NOMO-1 (cell line): ENCODE results near the gene BHMT.

Experiments used
- DNase-seq, 2 experiments: peaks; one replicate each; lab custom pipeline; 2025; ENCODE audit not compliant: unreplicated experiment in 2 of 2; lab: John Stamatoyannopoulos, UW

The BHMT gene, protein sequence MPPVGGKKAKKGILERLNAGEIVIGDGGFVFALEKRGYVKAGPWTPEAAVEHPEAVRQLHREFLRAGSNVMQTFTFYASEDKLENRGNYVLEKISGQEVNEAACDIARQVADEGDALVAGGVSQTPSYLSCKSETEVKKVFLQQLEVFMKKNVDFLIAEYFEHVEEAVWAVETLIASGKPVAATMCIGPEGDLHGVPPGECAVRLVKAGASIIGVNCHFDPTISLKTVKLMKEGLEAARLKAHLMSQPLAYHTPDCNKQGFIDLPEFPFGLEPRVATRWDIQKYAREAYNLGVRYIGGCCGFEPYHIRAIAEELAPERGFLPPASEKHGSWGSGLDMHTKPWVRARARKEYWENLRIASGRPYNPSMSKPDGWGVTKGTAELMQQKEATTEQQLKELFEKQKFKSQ

DNA sequence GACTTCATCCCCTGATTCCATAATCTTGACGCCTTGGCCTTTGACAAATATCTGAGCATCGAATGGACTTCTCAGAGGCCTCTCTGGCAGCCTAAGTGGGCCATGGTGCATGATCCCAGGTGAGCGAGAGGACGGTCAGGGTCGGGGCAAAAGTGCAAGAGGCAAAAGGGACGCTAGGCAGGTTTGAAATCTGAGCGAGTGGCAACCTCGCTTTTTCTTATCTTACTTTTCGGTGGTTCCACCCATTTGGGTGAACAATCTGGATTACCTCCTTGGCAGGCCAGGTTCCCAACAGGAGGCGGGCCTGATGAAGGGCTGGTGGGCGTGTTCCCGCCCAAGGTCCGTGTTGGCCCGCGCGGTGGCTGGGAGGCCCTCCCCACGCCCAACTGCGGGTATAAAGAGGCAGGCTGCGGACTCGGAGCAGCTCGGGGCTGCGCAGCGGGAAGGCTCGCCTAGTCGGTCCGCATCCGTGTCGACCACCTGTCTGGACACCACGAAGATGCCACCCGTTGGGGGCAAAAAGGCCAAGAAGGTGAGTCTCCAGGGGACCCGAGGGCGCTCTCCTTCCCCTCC is at the start of gene BHMT:
Gene BHMT (plus strand): TSS at position 423 of the 573 bp plus-strand sequence. CDS start 77 bp downstream, at position 500.
- no peak for DNase-seq

DNA sequence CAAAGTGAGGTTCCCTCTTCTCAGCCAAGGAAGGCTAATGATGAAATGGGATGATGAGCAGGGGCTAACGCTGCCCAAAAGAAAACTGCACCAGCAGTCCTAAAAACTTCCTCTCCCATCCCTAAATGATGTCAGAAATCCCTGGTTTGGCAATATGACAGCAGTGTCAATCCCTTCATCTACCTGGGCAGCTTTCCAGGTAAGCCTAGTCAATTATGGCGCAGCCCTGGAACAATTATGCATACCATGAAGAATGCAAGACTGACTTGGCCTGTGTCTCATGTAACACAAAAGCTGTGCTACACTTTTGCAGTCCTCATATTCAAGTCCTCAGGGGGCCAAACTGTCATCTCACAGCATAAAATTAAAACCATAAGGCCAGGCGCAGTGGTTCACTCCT is 49.2 kb upstream of the BHMT start:
- DNase-seq, result no peak

DNA sequence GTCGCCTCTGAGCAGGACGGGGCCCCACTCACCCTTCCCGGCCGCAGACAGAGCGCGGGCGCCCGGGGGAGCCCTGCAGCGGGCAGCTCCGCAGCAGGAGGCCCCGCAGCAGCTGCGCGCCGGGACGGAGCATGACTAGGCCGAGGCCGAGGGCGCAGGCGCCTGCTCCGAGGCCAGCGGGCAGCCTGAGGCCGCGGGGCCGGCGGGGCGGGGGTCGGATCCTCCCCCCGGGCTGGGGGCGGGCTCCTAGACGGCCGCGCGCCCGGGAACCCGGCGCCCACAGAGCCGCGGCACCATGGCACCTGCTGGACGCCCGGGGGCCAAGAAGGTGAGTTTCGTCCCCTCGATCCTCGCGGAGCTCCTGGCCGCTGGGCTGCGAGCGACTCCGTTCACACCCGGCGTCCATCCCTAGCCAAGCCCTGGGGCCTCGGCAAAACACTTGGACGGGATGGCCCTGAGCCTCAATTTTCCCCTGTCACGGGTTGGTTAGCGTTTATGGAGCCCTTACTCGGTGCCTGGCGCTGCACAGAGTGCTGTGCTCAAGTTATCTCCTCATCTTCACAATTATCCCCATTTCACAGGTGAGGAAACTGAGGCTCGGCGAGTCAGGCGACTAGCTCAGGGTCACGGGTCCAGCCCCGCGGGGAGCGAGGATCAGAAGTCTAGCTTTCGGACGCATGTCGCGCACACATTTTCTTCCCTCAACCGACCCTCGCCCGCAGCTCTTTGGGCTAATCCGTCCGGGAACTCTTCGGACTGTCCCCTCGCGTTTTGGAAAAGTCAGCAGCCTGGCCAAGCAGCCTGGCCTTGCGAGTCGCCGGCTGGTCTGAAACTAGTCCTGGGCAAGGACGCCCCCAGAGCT is 41.9 kb upstream of the BHMT start, which contains the start of the genes BHMT2 and DMGDH:
Gene BHMT2 (plus strand): TSS at position 280 of the 862 bp plus-strand sequence. CDS start 16 bp downstream, at position 296.
Gene DMGDH (minus strand): TSS at position 187 of the 862 bp plus-strand sequence. CDS start 54 bp downstream, at position 133.
- no peak for DNase-seq

DNA sequence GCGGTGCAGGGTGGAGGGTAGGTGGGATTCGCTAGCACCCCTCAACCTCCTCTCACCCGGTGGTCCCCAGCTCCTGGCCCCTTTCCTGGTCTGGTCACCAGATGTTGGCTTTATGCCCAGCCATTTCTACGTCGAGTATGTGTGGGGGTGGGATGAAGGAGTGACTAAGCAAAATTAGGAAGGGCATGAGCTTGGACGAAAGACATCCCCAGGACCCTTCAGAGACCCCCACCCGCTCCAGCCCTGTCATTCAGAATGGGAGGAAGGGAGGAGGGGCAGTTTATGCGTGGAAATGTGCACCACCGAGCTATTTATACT is 41.3 kb upstream of the BHMT start:
- no peak for DNase-seq

DNA sequence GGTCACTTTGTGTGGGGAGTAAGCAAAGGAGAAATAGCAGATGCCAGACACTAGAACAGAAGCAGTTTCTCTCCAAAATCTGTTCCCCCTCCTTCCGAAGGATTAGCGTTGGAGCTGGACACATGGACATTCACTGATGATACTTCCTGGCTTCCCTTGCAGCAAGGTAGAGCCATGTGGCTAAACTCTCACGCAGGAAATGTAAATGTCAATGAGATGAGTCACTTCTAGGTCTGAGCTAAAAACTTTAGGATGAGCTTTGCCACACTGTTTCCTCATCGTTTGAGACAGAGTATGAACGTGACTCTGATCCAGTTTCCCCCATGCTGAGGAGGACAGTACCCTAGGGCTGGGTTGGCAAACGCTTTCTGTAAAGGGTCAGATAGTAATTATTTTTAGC is 37.0 kb upstream of the BHMT start:
- no peak for DNase-seq

DNA sequence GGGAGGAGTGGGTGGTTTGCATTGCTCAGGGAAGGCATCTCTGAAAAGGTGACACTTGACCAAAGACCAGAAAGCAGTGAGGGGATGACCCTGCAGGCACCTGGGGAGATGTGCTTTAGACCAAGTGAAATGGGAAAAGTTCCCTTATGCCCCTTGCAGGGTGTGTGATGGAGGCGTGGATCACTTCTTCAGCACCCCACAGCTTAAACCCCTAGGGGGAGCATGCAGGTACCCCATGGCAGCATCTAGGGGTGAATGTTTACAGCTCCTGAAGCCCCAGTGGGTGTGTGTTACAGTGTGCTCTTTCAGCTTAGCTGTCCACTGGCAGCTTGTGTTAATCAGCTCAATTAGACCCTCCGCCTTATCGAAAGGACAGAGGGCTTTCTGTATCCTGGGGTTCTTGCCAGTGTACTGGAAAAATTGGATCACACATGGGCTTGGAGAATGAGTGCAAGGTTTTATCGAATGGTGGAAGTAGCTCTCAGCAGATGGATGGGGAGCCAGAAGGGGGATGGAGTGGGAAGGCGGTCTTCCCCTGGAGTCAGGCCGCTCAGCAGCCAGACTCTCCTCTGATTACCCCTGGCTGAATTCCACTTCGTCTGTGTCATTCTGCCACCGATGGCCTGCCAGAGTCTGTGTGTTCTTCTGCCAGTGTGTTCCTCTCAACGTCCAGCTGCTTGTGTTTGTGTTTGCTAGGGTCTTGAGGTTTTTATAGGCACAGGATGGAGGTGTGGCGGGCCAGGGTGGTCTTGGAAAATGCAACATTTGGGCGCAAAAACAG is 35.8 kb upstream of the BHMT start:
- no peak for DNase-seq

DNA sequence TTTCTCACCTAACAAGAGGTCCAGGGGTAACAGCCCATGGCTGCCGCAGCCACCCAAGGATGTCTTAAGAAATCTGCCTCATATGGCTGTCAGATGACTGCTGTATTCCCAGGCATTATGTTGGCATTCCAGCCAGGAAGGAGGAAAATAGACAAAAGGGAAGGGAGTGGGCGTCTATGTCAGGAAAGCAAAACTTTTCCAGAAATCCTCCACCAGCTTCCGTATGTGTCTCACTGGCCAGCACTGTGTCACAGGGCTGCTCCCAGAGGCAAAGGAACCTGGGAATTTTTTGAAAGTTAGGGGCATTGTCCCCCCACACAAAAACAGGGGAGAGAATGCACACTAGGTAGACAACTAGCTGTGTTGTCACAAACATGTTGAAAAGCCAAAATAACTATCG is 34.8 kb upstream of the BHMT start:
- no peak for DNase-seq

DNA sequence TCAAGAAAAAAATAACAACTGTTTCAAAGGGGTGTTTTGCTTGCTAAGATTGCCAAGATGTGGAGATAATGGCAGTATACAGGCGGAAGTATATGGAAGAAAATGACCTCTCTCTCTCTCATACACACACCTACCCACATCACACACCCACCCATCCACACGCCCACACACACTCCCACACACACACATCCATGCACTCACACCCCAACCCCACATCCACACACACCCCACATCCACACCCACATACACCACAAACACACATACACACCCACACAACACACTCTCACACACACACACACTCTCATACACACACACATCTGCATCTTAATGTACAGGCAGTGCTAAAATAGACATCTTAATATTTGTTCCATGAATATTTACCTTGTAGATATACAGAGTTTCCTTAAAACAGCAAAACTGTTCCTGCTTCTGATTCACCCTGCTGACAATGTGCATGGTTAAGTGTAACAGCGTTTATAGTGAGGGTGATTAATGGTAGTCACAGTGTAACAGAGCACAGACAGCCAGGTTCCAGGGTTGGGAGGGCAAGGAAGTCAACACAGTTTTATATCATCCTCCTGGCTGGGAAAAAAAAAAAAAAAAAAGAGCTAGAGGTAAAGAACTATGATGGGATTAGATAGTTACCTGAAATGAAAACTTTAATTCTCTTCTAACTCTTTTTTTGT is 33.8 kb upstream of the BHMT start:
- no peak for DNase-seq

DNA sequence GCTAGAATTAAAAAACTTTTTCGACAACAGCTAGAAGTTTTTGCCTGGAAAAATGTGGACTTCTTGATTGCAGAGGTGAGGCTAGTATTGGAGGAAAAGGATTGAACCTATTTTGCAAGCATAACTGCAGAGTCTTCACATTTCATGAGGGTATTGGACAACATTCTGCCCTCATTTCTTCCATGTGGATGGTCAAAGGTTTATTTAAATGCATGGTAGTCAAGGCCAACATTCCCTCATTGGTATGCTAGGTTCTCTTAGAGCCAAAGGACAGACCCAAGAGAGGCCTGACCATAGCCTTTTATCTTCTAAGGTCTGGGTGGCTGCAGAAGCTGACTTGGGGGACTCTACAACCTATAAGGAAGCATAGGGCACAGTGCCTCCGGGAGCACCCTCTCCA is 30.8 kb upstream of the BHMT start:
- no peak for DNase-seq

DNA sequence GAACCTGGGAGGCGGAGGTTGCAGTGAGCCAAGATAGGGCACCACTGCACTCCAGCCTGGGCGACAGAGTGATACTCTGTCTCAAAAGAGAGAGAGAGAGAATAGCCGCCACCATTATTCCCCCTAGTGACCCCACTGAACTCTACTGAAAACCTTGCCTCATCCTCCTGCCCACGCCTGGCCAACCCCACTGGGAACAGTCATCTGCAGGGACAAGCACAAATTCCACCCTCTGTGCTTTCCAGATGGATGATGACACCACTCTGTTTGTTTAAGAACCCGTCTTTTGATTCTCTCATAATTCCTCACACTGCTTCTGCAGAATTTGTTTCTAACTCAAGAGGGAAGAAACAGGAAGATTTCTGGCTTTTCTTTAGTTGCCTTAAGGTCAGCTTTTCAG is 29.8 kb upstream of the BHMT start:
- no peak for DNase-seq

DNA sequence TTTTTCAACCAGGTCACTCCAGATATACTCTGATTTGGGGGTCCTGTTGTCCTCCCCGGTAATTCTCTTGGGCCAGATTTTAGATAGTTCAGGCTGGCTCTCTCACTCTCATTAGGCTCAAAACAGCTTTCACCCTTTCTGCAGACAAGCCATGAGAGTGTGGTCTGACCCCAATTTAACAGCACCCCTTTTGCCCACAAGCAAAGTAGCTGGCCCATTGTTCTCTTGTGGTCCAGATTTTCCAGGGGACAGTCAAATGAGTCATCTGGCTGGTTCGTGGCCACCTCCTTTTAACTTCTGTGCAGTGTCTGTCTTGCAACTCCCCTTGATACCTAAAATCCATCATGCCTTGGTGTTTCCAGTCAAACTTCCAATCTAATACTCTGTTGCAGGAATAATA is 25.5 kb upstream of the BHMT start:
- no peak for DNase-seq

DNA sequence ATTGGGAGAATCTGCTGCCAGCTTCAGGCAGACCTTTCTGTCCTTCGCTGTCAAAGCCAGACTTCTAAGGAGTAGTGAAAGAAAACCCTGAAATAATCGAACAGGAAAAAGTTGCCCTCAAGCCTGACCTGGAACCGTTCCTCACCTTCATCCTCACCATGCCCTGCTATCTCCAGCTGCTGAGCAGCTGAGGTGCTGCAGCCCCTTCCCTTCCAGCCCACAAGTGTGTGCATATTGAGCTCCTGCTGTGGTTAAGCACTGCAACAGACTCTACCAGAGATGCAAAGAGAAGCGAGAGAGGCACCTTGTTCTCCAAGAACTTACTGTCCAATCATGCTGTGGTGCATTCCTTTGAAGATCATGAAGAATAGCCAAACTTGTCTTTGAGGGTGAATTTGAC is 23.1 kb upstream of the BHMT start:
- DNase-seq, result no peak

DNA sequence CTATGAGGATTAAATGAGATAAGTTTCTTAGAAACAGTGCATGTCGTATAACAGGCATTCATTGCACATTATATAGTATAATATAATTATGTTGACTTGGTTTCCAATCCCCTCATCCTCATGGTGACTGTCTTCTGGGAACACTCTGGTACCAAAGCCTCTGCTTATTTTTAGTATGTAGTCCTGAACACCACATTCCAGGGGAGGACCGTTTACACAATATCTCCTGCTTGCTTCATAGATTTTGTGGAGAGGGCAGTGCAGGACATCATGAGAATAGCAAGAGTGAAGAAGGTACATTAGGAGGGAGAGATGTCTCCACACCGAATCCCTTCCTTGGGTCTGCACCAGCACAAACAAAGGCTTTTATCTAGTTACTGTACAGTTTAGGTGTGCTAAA is 20.5 kb upstream of the BHMT start:
- no peak for DNase-seq

DNA sequence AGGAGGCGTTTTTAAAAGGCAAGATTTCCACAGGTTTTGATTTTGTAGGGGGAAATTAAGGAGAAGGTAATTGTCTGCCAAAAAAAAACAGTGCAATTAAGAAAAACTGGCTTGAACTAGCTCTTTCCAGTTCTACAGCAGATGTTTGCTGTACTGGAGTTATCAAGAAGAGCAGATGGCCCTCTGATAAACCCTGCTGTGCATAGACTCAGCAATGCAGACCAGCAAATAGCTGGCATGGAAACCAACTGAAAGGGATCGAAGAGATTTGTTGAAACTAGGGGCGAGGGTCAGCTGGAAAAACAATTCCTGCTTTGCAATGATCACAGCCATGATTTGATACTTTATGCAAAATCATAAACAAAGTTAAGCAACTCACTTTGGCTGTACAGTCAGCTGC is 17.8 kb upstream of the BHMT start:
- no peak for DNase-seq

DNA sequence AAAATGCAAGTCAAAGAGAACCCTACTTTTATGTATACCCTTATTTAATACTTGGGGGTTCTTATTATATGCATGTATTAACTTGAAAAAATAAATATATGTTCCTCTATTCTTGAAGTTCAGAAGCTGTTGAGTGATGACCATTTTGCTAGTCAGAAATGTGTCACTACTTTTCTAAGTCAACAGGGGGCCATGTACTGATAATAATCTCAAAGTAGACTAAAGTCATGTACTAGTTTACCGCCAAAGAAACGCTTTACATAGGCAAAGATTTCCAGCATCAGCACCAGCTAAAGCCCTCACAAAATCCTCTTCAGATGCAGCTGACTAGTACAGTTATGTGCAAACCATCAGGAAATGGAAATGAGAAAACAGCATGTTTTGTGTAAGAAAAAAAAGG is 5.7 kb upstream of the BHMT start:
- no peak for DNase-seq

DNA sequence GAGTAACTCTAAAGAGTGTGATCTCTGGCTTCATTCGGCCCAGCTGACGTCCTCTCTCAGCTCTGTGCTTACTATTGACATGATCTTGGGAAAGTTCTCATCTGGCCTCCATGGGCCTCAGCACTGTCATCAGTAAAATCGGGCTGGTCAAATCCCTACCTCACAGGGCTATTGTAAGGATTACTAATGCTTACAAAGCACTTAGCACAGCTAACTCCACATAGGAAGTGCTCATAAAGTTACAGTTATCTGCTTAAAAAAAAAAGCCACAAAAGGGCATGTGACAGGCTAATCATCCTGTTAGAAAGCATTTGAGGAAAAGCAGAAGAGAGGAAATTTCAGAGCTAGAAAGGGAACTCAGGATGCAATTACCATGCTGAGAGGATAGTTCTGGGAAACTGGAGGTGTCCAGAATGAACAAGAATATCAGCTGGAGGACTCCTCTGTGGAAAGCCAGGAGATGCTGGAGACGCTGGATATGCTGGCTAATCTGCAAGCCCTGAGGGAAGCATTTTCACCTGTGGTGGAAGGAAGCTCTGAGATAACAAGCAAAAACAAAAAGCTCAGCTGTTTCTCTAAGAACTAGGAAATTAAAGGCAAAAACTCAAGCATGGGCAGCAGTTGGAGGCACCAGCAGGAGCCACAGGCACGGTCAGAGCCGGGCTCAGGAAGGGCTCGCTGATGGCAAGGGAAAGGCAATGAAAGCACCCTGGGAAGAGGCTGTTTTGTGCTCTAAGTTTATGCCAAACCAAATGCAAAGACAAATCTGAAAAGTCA is 4.4 kb upstream of the BHMT start:
- peak; percentile 58 to 71 for DNase-seq

DNA sequence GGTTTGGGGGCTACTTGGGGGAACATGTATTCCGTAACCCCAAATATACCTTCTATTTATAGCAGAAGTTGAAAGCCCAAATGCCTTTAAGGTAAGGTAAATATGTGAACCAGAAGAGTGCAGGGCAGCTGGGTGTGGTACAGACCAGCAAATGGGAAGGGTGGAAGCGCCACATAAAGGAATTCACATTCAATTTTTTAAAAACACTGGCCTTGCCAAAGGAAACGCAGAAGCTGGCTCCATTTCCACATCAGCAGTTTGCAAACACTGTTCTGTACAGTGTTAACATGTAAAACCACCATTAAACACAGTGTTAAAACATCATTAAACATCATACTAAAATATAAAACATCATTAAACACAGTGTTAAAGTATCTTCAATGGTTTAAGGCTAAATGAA is 3.5 kb upstream of the BHMT start:
- DNase-seq, result no peak

DNA sequence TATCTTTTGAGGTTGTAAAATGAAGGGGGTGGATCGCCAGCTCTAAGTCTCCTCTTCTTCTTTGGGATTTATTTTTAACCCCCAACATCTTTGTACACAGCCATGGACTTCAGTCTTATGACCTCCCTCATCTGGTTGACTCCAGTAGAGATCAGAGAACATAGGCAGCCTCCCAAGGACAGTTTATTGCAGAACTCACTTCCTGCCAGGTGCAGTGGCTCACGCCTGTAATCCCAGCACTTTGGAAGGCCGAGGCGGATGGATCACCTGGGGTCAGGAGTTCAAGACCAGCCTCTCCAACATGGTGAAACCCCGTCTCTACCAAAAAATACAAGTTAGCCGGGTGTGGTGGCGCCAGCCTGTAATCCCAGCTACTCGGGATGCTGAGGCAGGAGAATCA is 2.8 kb upstream of the BHMT start:
- no peak for DNase-seq
